ENCODE measurements around the gene SYP. TPM values are rescaled to one million over a fixed set of nuclear protein-coding genes. Genes with fewer than 3 reads are reported as not detected.
"Not testable (repeated sequence)": the region's sequence is repeated elsewhere in the genome, so short reads cannot be mapped to it uniquely, and the experiment has no call there.

Gene SYP
- total RNA-seq, 1 experiment from 2014 or later = 0.16 TPM

- peaks cover 46% of the 10 kb centered on the region for H3K36me3 ChIP-seq
These were observed 22.6 kb downstream of the SYP start for GRCh38 chrX:49177338-49177833.

GRCh38 chrX:49176421-49177326 is 23.3 kb downstream of the SYP start:
- DNase-seq (ENCODE audit: low read depth in 1 of 2, low spot score in 2 of 2) = no peak
- peaks cover 51% of the 10 kb centered on the region for H3K36me3 ChIP-seq
- H3K4me1 ChIP-seq (replicated peaks) = no peaks in the 10 kb centered on the region
- no peaks in the 10 kb centered on the region for H3K9me3 ChIP-seq (replicated peaks)
- no peak overlapping the region for H3K27ac ChIP-seq
- H3K27me3 ChIP-seq (replicated peaks) = no peaks in the 10 kb centered on the region
- H3K4me3 ChIP-seq = no peak overlapping the region

More at GRCh38 chrX:49177338-49177833, 22.6 kb downstream of the SYP start:
- Histone ChIP-seq H3K4me3 (no peak overlapping the region), H3K27ac (no peak overlapping the region), H3K27me3 (replicated peaks) (no peaks in the 10 kb centered on the region), H3K4me1 (replicated peaks) (no peaks in the 10 kb centered on the region), H3K9me3 (replicated peaks) (no peaks in the 10 kb centered on the region)
- DNase-seq (ENCODE audit: low read depth in 1 of 2, low spot score in 2 of 2) = no peak

DNA sequence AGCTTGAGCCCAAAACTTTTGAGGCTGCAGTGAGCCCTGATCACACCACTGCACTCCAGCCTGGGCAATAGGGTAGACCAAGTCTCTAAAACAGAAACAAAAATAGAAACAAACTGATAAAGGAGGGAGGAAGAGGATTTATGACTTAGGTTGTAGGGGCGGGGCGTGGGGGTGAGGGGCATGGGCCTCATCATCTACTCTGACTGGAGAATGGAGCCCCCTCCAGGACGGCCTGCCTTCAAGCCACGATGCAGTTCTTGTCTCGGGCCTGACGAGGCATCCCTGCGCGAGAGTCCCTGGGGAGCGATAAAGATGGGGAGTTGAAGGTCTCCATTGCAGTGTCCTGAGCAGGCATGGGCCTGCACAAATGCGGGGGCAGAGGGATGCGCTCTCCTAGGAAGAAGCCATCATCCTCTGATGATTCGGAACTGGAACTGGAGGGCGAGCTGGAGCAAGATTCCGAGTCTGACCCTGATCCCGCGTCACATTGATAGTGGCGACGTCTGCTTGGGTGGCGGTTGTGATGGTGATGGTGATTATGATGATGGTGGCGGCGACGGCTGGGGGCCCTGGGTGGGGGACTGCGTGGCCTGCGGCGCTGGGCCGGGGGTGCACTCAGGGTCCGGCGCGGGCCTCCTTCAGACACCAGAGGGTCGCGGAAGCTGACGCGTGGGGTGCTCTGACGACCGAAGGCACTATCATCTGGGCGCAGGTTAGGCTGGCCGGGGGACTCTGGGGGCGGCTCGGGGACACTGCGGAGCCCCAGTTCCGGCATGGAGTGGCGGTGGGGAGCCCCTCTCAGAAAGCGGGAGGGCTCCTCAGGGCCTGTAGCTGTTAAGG is 24.3 kb downstream of the SYP start:
- H3K4me1 ChIP-seq (replicated peaks) = no peaks in the 10 kb centered on the region
- H3K27ac ChIP-seq = no peak overlapping the region
- peaks cover 51% of the 10 kb centered on the region for H3K36me3 ChIP-seq
- no peak overlapping the region for H3K4me3 ChIP-seq
- no peak for DNase-seq (ENCODE audit: low read depth in 1 of 2, low spot score in 2 of 2)
- H3K9me3 ChIP-seq (replicated peaks) = no peaks in the 10 kb centered on the region
- no peaks in the 10 kb centered on the region for H3K27me3 ChIP-seq (replicated peaks)

DNA sequence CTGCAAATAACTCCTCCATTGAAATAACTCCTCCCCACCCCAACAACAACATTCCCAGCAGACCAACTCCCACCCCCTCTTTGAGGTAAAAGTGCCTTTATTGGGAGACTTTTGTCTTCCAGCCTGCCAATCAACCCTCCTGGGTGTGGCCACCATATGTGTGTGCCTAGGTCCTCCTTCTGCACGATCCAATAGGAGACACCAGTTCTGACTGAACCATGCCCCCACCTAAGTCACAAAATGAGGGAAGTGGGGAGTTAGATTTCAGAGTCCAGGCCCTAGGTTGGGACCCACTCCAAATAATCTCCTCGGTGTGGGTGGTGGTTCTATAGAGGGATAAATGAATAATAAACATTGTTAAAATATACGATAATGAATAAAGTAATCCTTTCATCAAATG is 25.3 kb downstream of the SYP start:
- Histone ChIP-seq H3K4me1 (replicated peaks) (no peaks in the 10 kb centered on the region), H3K9me3 (replicated peaks) (no peaks in the 10 kb centered on the region), H3K4me3 (no peak overlapping the region), H3K27me3 (replicated peaks) (no peaks in the 10 kb centered on the region), H3K27ac (no peak overlapping the region), H3K36me3 (peaks cover 51% of the 10 kb centered on the region)
- DNase-seq (ENCODE audit: low read depth in 1 of 2, low spot score in 2 of 2) = no peak

GRCh38 chrX:49173544-49173943 is 26.4 kb downstream of the SYP start:
- H3K36me3 ChIP-seq = peaks cover 51% of the 10 kb centered on the region
- not testable (repeated sequence) for H3K4me3 ChIP-seq; DNase-seq (ENCODE audit: low read depth in 1 of 2, low spot score in 2 of 2); H3K4me1 ChIP-seq (replicated peaks); H3K27ac ChIP-seq; H3K9me3 ChIP-seq (replicated peaks); H3K27me3 ChIP-seq (replicated peaks)

DNA sequence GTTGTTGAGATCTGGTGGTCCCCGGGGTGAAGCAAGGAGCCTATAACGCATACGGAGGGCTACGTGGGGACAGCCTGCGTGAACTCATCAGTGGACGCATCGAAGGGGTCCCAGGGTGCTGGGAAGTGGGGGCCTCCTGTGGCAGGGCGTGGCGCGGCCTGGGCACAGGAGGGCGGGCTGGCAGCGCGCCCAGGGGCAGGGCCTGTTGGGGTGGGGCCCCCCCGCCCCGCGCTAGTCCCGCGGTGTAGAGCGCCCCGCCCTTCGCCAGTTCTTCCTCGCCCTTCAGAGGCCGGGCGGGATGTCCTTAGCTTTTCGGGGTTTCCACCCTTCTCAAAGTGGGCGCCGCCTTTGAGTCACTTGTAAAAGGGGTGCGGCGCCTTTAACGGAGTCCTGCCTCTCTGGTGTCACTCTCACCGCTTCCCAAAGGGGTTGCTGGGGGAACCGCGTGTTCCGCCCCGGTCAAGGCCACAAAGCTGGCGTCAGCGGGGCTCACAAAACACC is 27.7 kb downstream of the SYP start:
- DNase-seq (ENCODE audit: low read depth in 1 of 2, low spot score in 2 of 2) = peak; percentile 57 to 59
- H3K4me1 ChIP-seq (replicated peaks) = peaks cover 7% of the 10 kb centered on the region
- H3K9me3 ChIP-seq (replicated peaks) = no peaks in the 10 kb centered on the region
- no peaks in the 10 kb centered on the region for H3K27me3 ChIP-seq (replicated peaks)
- peaks cover 47% of the 10 kb centered on the region for H3K36me3 ChIP-seq
- H3K4me3 ChIP-seq = peak overlapping the region; percentile 69
- H3K27ac ChIP-seq = peak overlapping the region; percentile 78

DNA sequence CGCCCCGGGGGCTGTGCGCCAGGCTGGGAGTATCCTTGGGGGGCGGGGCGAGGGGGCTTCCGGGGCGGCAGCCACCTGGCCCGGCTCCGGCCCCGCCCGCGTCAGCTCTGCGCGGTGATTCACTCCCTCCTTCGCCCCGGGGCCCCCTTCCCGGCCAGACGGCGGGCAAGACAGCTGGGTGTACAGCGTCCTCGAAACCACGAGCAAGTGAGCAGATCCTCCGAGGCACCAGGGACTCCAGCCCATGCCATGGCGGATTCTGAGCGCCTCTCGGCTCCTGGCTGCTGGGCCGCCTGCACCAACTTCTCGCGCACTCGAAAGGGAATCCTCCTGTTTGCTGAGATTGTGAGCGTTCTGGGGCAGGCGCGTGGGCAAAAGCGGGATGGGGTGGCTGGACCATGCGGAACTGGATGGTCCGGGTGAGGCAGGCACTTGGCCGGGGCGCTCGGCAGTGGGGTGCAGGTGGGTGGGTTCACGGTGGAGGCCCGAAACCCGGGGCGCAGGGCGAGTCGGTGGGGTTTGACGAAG is 28.2 kb downstream of the SYP start, which contains the start of gene PLP2:
Gene PLP2, plus strand, starts transcription at position 147 of the 528 bp plus-strand sequence. Its CDS starts 103 bp downstream, at position 250.
- H3K9me3 ChIP-seq (replicated peaks) = no peaks in the 10 kb centered on the region
- peak; percentile 52 to 66 for DNase-seq (ENCODE audit: low read depth in 1 of 2, low spot score in 2 of 2)
- no peaks in the 10 kb centered on the region for H3K27me3 ChIP-seq (replicated peaks)
- H3K27ac ChIP-seq = peak within 1 kb of the TSS; percentile 78
- peaks cover 43% of the 10 kb centered on the region for H3K36me3 ChIP-seq
- H3K4me3 ChIP-seq = peak within 1 kb of the TSS; percentile 69
- H3K4me1 ChIP-seq (replicated peaks) = peaks cover 12% of the 10 kb centered on the region

GRCh38 chrX:49167740-49168108 is 32.3 kb downstream of the SYP start:
- peak overlapping the region; percentile 26 for H3K4me3 ChIP-seq
- peak overlapping the region; percentile 92 for H3K27ac ChIP-seq
- no peak for DNase-seq (ENCODE audit: low read depth in 1 of 2, low spot score in 2 of 2)

GRCh38 chrX:49166914-49167739 is 32.9 kb downstream of the SYP start:
- peak overlapping the region; percentile 92 for H3K27ac ChIP-seq
- no peaks in the 10 kb centered on the region for H3K9me3 ChIP-seq (replicated peaks)
- H3K27me3 ChIP-seq (replicated peaks) = no peaks in the 10 kb centered on the region
- H3K4me1 ChIP-seq (replicated peaks) = peaks cover 27% of the 10 kb centered on the region
- 0 out of 2 replicates have a peak, but pooled peaks cover 3% of the 10 kb centered on the region for H3K36me3 ChIP-seq
- peak; percentile 67 to 78 for DNase-seq (ENCODE audit: low read depth in 1 of 2, low spot score in 2 of 2)
- H3K4me3 ChIP-seq = peak overlapping the region; percentile 26

More at GRCh38 chrX:49167740-49168108, 32.3 kb downstream of the SYP start:
- Histone ChIP-seq H3K9me3 (replicated peaks) (no peaks in the 10 kb centered on the region), H3K36me3 (peaks cover 8% of the 10 kb centered on the region; the same call in 1 of the 2 replicates), H3K27me3 (replicated peaks) (no peaks in the 10 kb centered on the region), H3K4me1 (replicated peaks) (peaks cover 27% of the 10 kb centered on the region)

DNA sequence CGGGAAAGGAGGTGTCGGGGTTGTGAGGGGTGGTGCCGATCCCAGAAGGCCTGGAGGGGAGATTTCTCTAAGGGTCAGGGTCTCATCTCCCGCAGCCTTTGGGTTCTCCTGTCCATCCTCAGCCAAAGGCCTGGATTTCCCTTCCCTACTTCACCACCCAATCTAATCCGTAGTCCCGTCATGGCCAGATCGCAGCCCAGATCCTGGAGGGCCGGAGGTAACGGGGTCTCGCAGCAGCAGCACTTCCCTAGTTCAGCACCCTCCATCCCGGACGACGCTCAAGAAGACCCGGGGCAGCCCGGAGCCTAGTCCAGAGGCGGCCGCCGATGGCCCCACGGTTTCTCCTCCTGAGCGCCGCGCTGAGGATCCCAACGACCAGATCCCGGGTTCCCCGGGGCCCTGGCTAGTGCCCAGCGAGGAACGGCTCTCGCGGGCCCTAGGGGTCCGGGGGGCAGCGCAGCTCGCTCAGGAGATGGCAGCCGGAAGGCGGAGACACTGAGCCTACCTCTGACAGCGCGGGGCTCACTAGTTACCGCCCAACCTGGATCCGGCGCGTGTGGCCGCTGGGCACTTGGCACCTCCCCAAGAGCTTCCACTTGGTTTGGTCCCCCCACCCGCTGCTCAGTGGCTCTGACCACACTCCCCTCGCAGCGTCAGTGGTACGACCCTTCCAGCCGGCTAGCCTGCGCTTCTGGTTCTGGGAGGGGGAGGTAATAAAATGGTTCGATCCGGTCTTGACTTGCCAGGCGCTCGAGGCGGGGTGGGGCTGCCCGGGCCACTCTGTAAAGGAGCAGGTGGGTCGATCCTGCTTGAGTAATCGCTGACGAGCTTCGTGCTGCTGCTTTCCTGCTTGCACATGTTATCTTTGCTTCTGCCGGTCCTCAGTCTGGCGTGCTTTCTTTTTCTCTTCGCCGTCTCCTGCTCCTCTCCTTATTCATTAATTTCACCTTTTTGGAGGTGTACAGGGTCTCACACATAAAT is 33.8 kb downstream of the SYP start:
- Histone ChIP-seq H3K9me3 (replicated peaks) (no peaks in the 10 kb centered on the region), H3K4me3 (peak overlapping the region; percentile 26), H3K4me1 (replicated peaks) (peaks cover 27% of the 10 kb centered on the region), H3K27ac (peak overlapping the region; percentile 92), H3K36me3 (no peaks in the 10 kb centered on the region), H3K27me3 (replicated peaks) (no peaks in the 10 kb centered on the region)
- peak; percentile 48 to 57 for DNase-seq (ENCODE audit: low read depth in 1 of 2, low spot score in 2 of 2)

GRCh38 chrX:49164589-49165360 is 35.2 kb downstream of the SYP start:
- no peaks in the 10 kb centered on the region for H3K36me3 ChIP-seq
- no peaks in the 10 kb centered on the region for H3K27me3 ChIP-seq (replicated peaks)
- no peak for DNase-seq (ENCODE audit: low read depth in 1 of 2, low spot score in 2 of 2)
- no peak overlapping the region for H3K27ac ChIP-seq
- peaks cover 27% of the 10 kb centered on the region for H3K4me1 ChIP-seq (replicated peaks)
- no peaks in the 10 kb centered on the region for H3K9me3 ChIP-seq (replicated peaks)
- H3K4me3 ChIP-seq = no peak overlapping the region
